GM18519 (cell line): ENCODE measurements around the gene ABI3.
"Not testable (repeated sequence)": the region's sequence is repeated elsewhere in the genome, so short reads cannot be mapped to it uniquely, and the experiment has no call there.

Experiments
- ATAC-seq: cut with Tn5 transposase; IDR thresholded peaks from one replicate; pipeline ENCODE4 v1.9.1; 2021; ENCODE audit warnings: mild to moderate bottlenecking, moderate library complexity; ENCODE audit not compliant: unreplicated experiment, low FRiP score

ABI3 gene

DNA sequence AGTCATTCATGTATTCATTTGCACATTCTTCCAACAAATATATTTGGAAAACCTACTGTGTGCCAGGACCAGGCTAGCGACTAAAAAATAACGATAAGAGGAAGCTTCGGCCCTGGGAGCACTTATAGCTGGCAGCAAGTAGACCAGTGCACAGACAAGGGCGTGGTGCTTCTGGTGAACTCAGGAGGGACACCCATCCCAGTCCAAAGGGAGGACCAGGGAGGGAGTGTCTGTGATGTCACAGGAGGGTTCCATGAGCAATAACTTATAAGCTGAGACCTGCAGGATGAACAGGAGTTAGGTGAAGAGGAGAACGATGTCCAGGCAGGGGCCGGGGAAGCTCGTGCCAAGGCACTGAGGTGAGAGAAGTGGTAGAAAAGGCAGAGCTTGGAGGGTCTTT, 37.4 kb downstream of the ABI3 start:
- ATAC-seq = no peak

DNA sequence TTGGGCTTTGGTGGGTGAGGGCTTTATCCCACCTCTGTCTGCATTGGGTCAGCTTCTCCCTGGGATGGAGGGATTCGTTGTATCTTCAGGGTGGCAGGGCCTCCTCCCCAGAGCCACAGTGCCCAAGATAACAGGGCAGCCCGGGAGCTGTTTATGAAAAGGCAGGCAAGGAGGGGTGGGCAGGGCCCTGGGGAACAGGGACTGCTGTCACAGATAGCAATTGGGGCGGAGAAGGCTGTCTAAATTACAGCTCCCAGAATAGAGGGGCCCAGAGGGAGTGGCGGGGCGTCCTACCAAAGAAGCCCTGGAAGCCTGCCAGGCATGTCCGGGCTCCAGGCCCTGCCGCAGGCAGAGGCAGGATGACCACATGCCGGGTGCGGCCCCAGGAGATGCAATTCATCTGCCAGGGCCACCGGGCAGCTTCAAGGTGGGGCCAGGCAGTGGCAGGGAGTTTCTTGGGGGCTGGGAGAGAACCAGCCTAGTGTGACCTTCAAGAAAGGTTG, 38.8 kb downstream of the ABI3 start:
- ATAC-seq = no peak

DNA sequence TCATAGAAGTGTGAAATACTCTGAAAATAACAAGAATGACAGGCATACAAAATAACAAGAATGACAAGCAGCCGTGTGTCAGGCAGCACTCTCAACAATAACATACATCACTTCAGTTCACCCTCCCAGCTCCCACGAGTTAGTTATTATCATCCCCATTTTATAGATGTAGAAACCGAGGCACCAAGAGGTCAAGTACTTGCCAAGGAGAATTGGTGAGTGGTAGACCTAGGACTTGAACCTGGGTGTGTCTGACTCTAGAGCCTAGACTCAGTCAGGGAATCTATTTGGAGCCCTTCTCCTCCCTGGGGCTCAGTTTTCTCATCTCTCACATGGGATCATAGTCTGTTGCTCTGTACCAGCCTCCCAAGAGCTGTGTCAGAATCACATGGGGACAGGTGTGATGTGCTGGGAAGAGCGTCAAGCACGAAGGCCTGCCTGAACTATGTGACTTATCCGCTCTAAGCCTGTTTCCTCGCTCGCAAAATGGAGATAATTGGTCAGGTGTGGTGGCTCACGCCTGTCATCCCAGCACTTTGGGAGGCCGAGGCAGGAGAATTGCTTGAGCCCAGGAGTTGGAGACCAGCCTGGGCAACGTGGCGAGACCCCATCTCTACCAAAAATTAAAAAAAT, 39.5 kb downstream of the ABI3 start:
- no peak for ATAC-seq

DNA sequence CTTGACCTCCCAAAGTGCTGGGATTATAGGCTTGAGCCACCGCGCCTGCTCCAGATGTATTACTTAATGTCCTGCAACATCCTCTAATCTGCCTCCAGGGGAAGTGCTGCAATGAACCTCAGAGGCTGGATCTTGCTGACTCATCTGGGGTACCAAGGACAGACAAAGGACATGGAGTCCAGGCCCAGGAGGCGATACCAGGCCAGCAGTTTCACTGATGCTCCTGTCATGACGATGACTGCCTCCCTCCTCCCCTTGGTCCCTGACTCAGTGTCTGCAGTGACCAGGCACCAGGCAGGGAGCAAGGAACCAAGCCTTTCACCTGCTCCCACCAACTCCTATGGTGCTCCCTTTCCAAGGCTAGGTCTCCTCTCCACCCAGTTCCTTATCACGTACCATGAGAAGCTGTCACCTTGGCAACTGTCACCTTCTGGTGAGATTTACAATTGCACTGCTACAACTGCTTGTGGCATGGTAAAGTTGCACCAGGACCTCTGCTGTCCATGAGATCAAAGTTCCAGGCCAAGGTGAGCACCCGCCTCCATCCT, 41.7 kb downstream of the ABI3 start:
- ATAC-seq = no peak

DNA sequence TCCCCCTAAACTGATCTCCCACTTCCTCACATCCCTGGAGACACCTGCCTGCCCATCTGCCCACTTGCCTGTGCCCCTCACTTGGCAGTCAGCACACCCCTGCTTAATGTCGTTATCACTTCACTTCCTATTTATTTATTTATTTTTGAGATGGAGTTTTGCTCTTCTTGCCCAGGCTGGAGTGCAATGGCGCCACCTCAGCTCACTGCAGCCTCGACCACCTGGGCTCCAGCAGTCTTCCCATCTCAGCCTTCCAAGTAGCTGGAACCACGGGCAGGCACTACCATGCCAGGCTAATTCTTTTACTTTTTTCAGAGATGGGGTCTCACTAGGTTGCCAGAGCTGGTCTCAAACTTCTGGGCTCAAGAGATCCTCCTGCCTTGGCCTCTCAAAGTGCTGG, 43.6 kb downstream of the ABI3 start:
- no peak for ATAC-seq

DNA sequence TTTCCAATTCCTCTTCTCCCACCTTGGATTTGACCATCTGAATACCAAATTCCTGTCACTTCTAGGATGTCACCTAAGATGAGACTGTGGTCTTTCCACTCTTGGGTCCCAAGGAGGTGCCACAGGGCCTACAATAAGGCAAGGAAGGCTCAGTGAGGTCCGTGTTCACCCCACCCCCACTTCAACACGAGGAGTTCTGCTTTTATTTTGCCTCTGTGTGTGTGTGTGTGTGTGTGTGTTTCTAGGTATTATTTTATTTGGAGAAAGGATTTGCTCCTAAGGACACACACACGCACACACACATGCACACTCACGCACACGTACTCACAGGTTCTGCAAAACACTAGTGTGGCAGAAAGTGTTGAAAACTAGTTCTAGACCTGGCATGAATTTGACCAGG, 44.6 kb downstream of the ABI3 start:
- ATAC-seq = no peak

DNA sequence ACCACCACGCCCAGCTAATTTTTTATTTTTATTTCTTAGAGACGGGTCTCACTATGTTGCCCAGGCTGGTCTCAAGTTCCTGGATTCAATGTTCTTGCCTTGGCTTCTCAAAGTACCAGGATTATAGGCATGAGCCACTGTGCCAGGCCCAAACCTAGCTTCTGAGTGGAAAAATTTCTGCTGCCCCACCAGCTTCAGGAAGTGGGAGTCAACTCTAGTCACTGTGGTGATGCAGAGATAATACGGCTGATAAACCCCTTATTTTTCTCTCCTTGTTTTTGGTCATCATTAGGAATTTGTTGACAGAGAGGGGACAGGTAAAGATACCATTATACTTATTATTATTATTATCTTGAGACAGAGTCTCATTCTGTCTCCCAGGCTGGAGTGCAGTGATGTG, 47.9 kb downstream of the ABI3 start:
- ATAC-seq = no peak

DNA sequence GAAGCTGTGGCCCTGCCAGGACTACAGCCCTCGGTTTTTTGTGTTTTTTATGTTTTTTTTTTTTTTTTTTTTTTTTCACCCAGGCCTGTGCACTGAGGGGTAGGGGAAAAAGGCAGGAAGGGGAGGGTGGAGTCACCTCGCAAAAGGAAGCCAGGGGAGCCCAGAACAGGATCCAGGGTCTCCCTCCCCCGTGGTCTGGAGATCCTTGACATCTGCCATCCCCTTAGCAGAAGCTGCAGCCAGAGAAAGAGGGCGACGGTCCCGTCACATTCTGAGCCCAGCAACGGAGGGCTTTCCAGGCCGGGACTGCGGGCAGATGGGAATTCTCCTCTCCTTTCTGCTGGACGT, 49.1 kb downstream of the ABI3 start:
- no peak for ATAC-seq

DNA sequence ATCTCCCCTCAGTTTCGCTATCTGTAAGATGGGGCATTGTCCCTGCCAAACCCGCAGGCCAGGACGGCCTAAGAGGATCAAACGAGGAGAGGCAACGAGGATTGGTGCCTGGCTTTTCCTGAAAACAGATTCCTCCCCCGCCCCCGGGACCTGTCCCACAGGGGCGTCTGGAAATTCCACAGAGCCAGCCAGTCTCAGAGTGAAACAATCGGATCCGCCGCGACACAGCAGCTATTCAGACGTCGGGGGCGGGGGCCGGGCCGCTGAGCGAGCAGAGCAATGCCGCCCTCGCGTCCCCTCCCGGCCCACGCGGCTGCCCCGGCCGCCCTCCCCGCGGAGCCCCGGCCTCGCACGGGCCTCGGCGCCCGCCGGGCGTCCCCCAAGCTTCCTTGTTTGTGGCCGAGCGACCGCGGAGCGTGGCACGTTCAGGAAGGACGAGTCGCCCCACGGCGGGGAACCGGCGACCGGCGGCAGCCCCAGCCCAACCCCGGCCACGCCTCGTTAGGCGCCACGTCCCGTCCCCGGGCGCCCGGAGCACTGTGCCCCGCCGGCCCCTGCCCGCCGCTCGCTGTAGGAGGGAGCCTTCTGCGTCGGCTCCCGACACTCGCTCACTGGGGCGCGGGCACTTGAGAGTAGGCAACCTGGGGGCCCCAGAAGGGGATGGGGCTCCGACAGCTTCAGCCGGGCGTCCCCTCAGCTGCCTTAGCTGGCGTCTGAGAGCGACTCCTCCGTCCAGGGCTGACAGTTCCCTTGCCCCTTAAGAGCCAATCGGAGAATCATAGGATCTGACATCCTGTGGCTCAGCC, 49.7 kb downstream of the ABI3 start:
- no peak for ATAC-seq

DNA sequence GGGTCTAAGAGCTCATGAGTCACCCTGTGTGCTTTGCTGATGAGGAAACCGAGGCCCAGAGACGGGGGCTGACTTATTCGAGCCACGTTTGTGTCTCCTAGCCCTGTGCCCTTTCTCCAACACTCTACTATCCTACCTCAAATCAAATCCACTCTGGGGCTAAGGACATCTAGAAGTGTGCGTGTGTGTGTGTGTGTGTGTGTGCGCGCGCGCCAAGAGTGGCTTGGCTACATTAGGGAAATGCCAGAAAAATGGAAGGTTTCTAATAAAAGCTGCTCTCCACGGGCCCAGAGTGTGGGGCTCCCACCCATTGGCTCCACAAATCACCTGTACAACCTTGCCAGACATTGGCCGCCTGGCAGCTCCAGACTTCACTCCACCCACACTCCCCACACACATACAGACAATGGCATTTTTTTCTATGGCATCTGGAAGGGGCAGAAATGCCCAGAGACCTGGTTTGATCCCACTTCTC, 50.3 kb downstream of the ABI3 start:
- no peak for ATAC-seq

DNA sequence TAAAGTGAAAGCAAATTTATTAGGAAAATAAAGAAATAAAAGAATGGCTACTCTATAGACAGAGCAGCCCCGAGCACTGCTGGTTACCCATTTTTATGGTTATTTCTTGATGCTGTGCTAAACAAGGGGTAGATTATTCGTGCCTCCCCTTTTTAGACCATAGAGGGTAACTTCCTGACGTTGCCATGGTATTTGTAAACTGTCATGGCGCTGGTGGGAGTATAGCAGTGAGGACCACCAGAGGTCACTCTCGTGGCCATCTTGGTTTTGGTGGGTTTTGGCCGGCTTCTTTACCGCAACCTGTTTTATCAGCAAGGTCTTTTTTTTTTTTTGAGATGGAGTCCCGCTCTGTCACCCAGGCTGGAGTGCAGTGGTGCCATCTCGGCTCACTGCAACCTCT, 51.0 kb downstream of the ABI3 start:
- ATAC-seq = not testable (repeated sequence)

DNA sequence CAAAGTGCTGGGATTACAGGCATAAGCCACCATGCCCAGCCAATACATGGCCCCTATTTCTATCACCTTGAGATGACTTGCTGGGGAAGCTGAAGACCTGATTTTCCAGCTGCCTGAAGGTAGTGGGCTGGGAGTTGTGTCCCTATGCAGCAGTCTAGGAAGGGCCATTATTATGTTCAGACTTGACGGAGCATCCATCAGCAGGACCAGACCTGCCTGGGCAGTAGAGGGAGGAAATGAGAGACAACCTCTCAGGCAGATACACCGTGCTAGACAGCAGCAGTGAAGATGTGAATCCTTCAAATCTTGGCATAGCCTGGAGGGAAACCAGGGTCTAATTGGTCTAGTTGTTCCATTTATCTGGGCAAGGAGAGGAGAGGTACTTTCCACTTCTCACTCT, 55.7 kb downstream of the ABI3 start:
- no peak for ATAC-seq

DNA sequence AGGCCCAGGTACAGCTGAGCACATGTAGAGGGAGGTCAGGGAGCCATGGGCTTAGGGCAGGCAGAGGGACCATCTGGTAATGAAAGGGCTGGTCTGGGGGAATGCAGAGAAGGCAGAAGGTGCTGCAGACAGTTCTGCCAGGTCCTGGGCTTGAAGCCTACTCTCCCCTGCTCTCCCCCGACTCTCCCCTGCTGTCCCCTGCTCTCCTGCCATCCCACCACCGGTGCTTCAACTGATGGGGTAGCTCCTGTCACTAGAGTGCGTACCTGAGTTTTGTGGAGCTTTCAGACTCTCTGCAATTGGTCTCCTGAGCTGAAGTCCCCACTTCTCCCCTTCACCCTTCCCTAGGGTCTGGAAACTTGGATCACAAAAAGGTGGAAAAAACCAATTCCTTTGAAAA, 57.4 kb downstream of the ABI3 start:
- no peak for ATAC-seq

DNA sequence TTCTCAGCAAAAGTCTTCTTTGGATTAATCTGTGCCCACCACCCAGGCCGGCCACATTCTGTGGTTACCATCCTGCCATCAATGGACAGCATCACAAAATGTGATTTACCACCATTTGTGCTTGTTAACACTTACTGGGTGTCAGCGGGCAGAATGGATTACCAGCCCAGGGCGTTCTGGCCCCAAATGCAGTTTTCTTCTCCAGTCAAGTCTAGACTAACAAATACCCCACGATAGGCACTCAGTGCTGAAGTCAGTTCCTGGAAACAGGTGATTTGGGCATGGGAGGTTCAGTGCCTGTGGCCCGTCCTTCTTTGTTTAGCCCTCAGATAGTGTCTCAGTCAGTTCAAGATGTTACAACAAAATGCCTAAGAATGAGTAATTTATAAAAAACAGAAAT, 58.8 kb downstream of the ABI3 start:
- ATAC-seq = no peak
